ENCODE results near the gene ASCC2. TPM values are rescaled to one million over a fixed set of nuclear protein-coding genes. Genes with fewer than 3 reads are reported as not detected.
A peak's percentile ranks its signal among the peaks of the same experiment; 100 is the strongest.

Gene ASCC2
- total RNA-seq, 1 experiment from 2014 or later, result 43.6 TPM

GRCh38 chr22:29827091-29827490 lies 11.0 kb downstream of the ASCC2 start (continued):
- TF ChIP-seq IRF1 (CRISPR knock-in tag; IDR thresholded peaks at IDR 0.05) (no peak), MAX (CRISPR knock-in tag; IDR thresholded peaks at IDR 0.05) (no peak), ZMAT4 (CRISPR knock-in tag; IDR thresholded peaks at IDR 0.05) (no peak), CTCF (IDR thresholded peaks at IDR 0.05) (no peak)

GRCh38 chr22:29825578-29825977 lies 12.5 kb downstream of the ASCC2 start:
- ChIA-PET CTCF (no interaction called here), POLR2A (no interaction called here)
- Mint-ChIP-seq H3K36me3 (peaks cover 24% of the 10 kb centered on the region), H3K4me1 (no peaks in the 10 kb centered on the region), H3K27me3 (ENCODE audit: low read depth) (no peaks in the 10 kb centered on the region), H3K27ac (no peak overlapping the region; the same call in 1 of the 2 replicates), H3K4me3 (no peak overlapping the region), H3K9me3 (no peaks in the 10 kb centered on the region)
- ATAC-seq (0 out of 2 replicates have a peak, but pooled peaks have one; percentile 24), DNase-seq (ENCODE audit: low spot score) (peak; percentile 16)
- TF ChIP-seq SMAD3 (CRISPR knock-in tag; IDR thresholded peaks at IDR 0.05; ENCODE audit: borderline replicate concordance) (no peak), STAT6 (CRISPR knock-in tag; conservative IDR thresholded peaks at IDR 0.05; ENCODE audit: low read depth) (no peak), ATF3 (CRISPR knock-in tag; conservative IDR thresholded peaks at IDR 0.05) (no peak), EMX1 (CRISPR knock-in tag; IDR thresholded peaks at IDR 0.05) (no peak), ZBTB43 (CRISPR knock-in tag; IDR thresholded peaks at IDR 0.05) (no peak), IRF1 (CRISPR knock-in tag; IDR thresholded peaks at IDR 0.05) (no peak), CBFB (CRISPR knock-in tag; IDR thresholded peaks at IDR 0.05; ENCODE audit: low read depth) (no peak), ZNF232 (CRISPR knock-in tag; IDR thresholded peaks at IDR 0.05) (no peak), NFYB (CRISPR knock-in tag; conservative IDR thresholded peaks at IDR 0.05; ENCODE audit: low read depth) (no peak), KAT7 (CRISPR knock-in tag; IDR thresholded peaks at IDR 0.05; ENCODE audit: borderline replicate concordance) (no peak), OVOL2 (CRISPR knock-in tag; IDR thresholded peaks at IDR 0.05; ENCODE audit: borderline replicate concordance) (no peak), ATF1 (CRISPR knock-in tag; IDR thresholded peaks at IDR 0.05) (no peak)

- H3K4me1 Mint-ChIP-seq, result no peaks in the 10 kb centered on the region
- POLR2A ChIA-PET, result no interaction called here
- no peaks in the 10 kb centered on the region for H3K27me3 Mint-ChIP-seq (ENCODE audit: low read depth)
- no peak for ATAC-seq
- no peaks in the 10 kb centered on the region for H3K9me3 Mint-ChIP-seq
- no peak for DNase-seq (ENCODE audit: low spot score)
- peaks cover 27% of the 10 kb centered on the region for H3K36me3 Mint-ChIP-seq
- no peak for TF ChIP-seq ZMAT4 (CRISPR knock-in tag; IDR thresholded peaks at IDR 0.05)
- TF ChIP-seq E2F5 (CRISPR knock-in tag; IDR thresholded peaks at IDR 0.05), result no peak
- no peak for TF ChIP-seq MLX (CRISPR knock-in tag; IDR thresholded peaks at IDR 0.05)
- no peak for TF ChIP-seq USF1 (CRISPR knock-in tag; IDR thresholded peaks at IDR 0.05)
- no peak for TF ChIP-seq SMAD4 (CRISPR knock-in tag; IDR thresholded peaks at IDR 0.05)
- no peak overlapping the region; the same call in 1 of the 2 replicates for H3K27ac Mint-ChIP-seq
- CTCF ChIA-PET, result no interaction called here
- H3K4me3 Mint-ChIP-seq, result no peak overlapping the region
Measured at GRCh38 chr22:29824677-29825076, 13.4 kb downstream of the ASCC2 start.

All from WTC11 (cell line).